Measurements from ENCODE around the gene ATOH1.

DNA sequence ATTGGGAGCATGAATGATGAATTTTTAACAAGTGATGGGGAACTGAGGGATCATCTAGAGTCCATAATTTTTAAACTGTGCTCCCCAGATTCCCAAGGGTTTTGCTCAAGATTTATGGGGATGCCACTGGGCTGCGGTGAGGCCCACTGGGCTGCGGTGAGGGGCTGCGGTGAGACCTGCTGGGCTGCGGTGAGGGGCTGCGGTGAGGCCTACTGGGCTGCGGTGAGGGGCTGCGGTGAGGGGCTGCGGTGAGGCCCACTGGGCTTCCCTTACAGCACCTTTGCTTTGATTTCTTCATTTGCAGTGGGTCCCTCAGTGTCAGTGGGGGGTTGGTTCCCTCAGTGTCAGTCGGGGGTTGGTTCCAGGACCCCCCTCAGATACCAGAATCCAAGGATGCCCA, 47.4 kb upstream of the ATOH1 start:
- TF ChIP-seq FOXM1 (IDR thresholded peaks at IDR 0.05; ENCODE audit: borderline replicate concordance) (no peak), SP1 (IDR thresholded peaks at IDR 0.05) (no peak), CTBP1 (IDR thresholded peaks at IDR 0.05; ENCODE audit: borderline replicate concordance) (no peak), ARNT (IDR thresholded peaks at IDR 0.05) (no peak), ELF4 (IDR thresholded peaks at IDR 0.05) (no peak), L3MBTL2 (conservative IDR thresholded peaks at IDR 0.05) (no peak), FOXA1 (IDR thresholded peaks at IDR 0.05) (no peak), NFRKB (IDR thresholded peaks at IDR 0.05) (no peak), BHLHE40 (IDR thresholded peaks at IDR 0.05; ENCODE audit: borderline replicate concordance) (no peak), SUZ12 (IDR thresholded peaks at IDR 0.05) (no peak), HDGF (IDR thresholded peaks at IDR 0.05; ENCODE audit: borderline replicate concordance) (no peak)
